Breast epithelium (tissue), 3 donors: Measurements from ENCODE around the gene PALLD.

ENCODE experiments used
- POLR2A ChIP-seq: fragments of 450-650 bp; IDR thresholded peaks from one replicate; pipeline ENCODE4 v1.6.1; 2016; ENCODE audit warnings: antibody characterized with exemption, mild to moderate bottlenecking, moderate library complexity
- POLR2AphosphoS5 ChIP-seq, 3 donors: sonication (generic); formaldehyde crosslinking; IDR thresholded peaks; one replicate each; pipeline ENCODE4 v1.6.1; 2017; ENCODE audit warnings: antibody characterized with exemption in 3 of 3

GRCh38 chr4:168791376-168791775, 294.5 kb downstream of the PALLD start:
- TF ChIP-seq POLR2AphosphoS5 (IDR thresholded peaks at IDR 0.05) = no peak
- no peak for TF ChIP-seq POLR2A
